LNCAP (cell line): ENCODE measurements around the gene OR52H1.

ENCODE experiments used
- CTCF ChIP-seq: fragments of 450-650 bp; IDR thresholded peaks from 2 replicates; pipeline ENCODE4 v1.5.1; 2017; ENCODE audit warnings: mild to moderate bottlenecking

The OR52H1 gene

GRCh38 chr11:5548440-5548839, at the start of gene OR52H1:
Gene OR52H1, minus strand, starts transcription at chr11:5548540. Its CDS starts 3,035 bp downstream, at chr11:5545505.
- TF ChIP-seq CTCF = no peak

DNA sequence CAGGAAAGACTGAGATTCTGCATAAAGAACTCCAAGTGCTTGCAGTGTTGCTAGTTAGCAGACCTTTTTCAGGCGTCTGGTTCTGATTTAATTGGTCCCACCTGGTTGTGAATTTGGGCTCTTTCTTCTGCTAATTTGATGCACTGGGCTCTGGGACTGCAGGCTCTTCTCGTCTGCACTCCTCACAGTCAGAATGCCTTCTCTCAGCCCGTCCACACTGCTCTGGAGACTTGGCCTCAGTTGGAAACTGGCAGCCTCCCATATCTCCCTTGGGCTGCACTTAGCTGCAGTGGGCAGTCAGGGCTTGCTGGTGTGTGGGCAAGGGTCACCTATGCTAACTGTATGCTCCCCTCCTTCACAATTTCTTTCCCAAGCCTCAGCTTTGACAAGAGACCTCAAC, 49.6 kb upstream of the OR52H1 start:
- no peak for TF ChIP-seq CTCF

GRCh38 chr11:5596607-5597201, 48.4 kb upstream of the OR52H1 start, which contains the start of gene TRIM6:
Gene TRIM6, plus strand, starts transcription at chr11:5596637. Its CDS starts 261 bp downstream, at chr11:5596898.
- TF ChIP-seq CTCF = no peak

DNA sequence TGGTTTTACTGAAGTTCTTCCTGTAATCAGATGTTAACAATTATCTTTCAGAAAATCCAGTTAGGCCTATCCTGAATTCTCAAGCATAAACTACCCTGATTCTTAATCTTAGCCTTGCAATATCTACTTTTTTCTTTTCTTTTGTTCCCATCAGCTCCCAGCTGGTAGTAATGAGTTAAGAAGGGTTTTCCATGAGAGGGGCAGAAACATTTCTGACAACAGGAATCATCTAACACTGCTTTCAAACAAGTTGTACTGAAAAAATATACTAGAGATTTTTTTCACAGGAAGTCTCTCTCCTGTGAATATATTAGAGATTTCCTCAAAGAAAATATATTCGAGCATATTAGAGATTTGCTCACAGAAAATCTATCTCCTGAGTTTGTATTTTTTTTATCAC, 44.8 kb upstream of the OR52H1 start:
- TF ChIP-seq CTCF = no peak

DNA sequence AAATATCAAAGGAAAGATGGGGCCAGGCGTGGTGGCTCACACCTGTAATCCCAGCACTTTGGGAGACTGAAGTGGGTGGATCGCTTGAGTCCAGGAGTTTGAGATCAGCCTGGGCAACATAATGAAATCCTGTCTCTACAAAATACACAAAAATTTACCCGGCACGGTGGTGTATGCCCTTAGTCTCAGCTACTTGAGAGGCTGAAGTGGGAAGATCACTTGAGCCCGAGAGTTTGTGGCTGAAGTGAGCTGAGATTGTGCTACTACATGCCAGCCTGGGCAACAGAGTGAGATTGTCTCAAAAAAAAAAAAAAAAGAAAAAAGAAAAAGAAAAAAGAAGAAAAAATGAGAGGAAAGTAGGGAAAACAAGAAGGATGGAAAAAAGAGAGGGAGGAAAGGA, 44.3 kb upstream of the OR52H1 start:
- TF ChIP-seq CTCF = no peak

DNA sequence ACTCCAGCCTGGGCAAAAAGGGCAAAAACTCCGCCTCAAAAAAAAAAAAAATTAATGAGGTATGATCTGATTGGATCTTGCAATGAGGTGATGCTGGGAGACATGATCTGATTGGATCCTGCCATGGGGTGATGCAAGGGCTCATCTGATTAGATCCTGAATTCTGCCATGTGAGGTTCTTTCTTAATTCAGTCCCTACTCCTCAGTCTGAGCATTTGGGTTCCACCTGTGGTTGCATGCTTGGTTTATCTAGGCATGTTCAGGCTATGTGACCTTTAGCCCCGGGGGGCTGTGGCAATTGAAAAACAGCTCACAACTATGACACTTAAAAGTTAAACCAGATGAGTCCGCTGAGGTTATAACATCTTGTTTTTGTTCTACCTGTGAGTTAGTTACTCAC, 43.3 kb upstream of the OR52H1 start:
- TF ChIP-seq CTCF = no peak

GRCh38 chr11:5581014-5581413, 32.7 kb upstream of the OR52H1 start:
- TF ChIP-seq CTCF = no peak

DNA sequence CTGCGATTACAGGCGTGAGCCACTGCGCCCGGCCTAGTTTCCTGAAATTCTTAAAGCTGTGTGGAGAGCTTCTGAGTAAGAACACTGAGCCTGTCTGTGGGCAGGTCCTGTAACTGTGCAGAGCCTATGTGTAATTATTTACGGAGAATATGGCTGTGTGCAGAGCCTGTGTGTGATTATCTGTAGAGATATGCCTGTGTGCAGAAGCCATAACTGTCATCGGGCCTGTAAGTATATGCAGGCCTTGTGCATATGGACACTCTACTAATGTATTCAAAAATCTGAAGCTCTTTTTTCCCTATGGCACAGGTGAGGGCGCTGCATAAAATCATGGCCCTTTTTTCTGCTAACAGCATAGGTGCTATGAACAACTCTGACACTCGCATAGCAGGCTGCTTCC, 32.2 kb upstream of the OR52H1 start, which contains the start of gene OR52B6:
OR52B6 (plus strand) TSS at position 301 of the 400 bp plus-strand sequence; CDS start at position 301, 0 bp downstream.
- TF ChIP-seq CTCF = no peak
